Spinal cord (tissue), 10 donors: Measurements from ENCODE around the gene EXTL2. TPM values are rescaled to one million over a fixed set of nuclear protein-coding genes. Genes with fewer than 3 reads are reported as not detected.

Experiments
- DNase-seq, 6 donors: peaks; one replicate each; pipeline versions ENCODE4 v3.0.0 to v3.0.0-alpha.2; 2013 to 2015; ENCODE audit warnings: low spot score in 6 of 6, low read depth in 4 of 6
- H3K27ac ChIP-seq: one replicate; pipeline ENCODE4 v1.5.1; 2013; ENCODE audit warnings: low read depth, low read length, control low read depth
- H3K27me3 ChIP-seq: one replicate; pipeline ENCODE4 v1.6.1; 2013; ENCODE audit warnings: low read length; ENCODE audit not compliant: control insufficient read depth, insufficient read depth
- H3K36me3 ChIP-seq: one replicate; pipeline ENCODE4 v1.6.1; 2013; ENCODE audit warnings: low read length; ENCODE audit not compliant: control insufficient read depth, insufficient read depth
- H3K4me1 ChIP-seq: one replicate; pipeline ENCODE4 v1.6.1; 2013; ENCODE audit warnings: low read length; ENCODE audit not compliant: control insufficient read depth, insufficient read depth
- H3K4me3 ChIP-seq: one replicate; pipeline ENCODE4 v1.5.1; 2013; ENCODE audit warnings: low read depth, low read length, control low read depth
- H3K9me3 ChIP-seq: one replicate; pipeline ENCODE4 v1.6.1; 2013; ENCODE audit warnings: low read length; ENCODE audit not compliant: control insufficient read depth, insufficient read depth
- WGBS: methylation state at CpG from one replicate; pipeline ENCODE4 v1.1.5; 2013; ENCODE audit warnings: missing lambda C conversion rate; ENCODE audit not compliant: insufficient coverage; 5-methylcytosine and 5-hydroxymethylcytosine counted together
- polyA plus RNA-seq, 2 donors: library from polyadenylated mRNA; unstranded; fragments of 120-200 nt; gene quantifications; one replicate each; pipeline ENCODE4 v1.2.1, GENCODE V29; 2013; ENCODE audit not compliant: insufficient read length in 2 of 2
- total RNA-seq, 2 donors: library from RNA; depleted of rRNA in 1 of 2; stranded (reverse); fragments of 120-200 nt in 1 of 2; fragments of >200 nt in 1 of 2; gene quantifications; one replicate each; pipeline versions ENCODE4 v1.2.3 to v1.2.4, GENCODE V29; 2013 to 2014
- donor health status: healthy.

EXTL2 gene
- total and polyA plus RNA-seq, 4 donors = 44.7 to 72.4 (median 52.1) TPM

- DNase-seq = no peak
- no peaks in the 10 kb centered on the region for H3K4me1 ChIP-seq
- no peak overlapping the region for H3K4me3 ChIP-seq
- no peaks in the 10 kb centered on the region for H3K36me3 ChIP-seq
- no peaks in the 10 kb centered on the region for H3K27me3 ChIP-seq
- H3K9me3 ChIP-seq = no peaks in the 10 kb centered on the region
- H3K27ac ChIP-seq = no peak overlapping the region
These were observed 35.9 kb upstream of the EXTL2 start for GRCh38 chr1:100930494-100930893.

GRCh38 chr1:100928128-100928527 lies 33.5 kb upstream of the EXTL2 start:
- 100% methylated on average over 1 of the region's 3 CpGs for WGBS
- Histone ChIP-seq H3K27me3 (no peaks in the 10 kb centered on the region), H3K4me3 (no peak overlapping the region), H3K27ac (no peak overlapping the region), H3K4me1 (no peaks in the 10 kb centered on the region), H3K9me3 (no peaks in the 10 kb centered on the region), H3K36me3 (no peaks in the 10 kb centered on the region)
- DNase-seq = no peak

DNA sequence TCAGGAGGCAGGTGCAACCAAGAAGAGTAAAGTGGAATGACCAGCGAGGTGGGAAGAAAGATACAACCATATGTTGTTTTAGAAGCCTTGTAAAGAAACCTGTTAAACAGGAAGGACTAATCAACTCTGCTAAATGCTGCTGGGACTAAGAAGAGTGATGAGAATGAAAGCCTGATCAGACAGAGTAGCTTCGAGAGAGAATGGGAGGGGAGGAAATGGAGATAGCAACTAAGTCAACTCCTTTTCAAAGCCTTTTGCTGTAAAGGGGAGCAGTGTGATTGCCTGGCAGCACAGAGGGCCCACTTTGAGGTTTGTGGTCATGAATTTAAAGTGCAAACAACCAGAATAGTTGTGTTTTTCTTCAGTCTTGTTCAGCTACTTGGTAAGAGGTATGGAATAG lies 32.6 kb upstream of the EXTL2 start:
- no peaks in the 10 kb centered on the region for H3K4me1 ChIP-seq
- DNase-seq = no peak
- no peaks in the 10 kb centered on the region for H3K9me3 ChIP-seq
- H3K36me3 ChIP-seq = no peaks in the 10 kb centered on the region
- no peaks in the 10 kb centered on the region for H3K27me3 ChIP-seq
- no peak overlapping the region for H3K4me3 ChIP-seq
- no peak overlapping the region for H3K27ac ChIP-seq
- WGBS = 78% methylated on average over 2 of the region's 2 CpGs

GRCh38 chr1:100926240-100926639 lies 31.6 kb upstream of the EXTL2 start:
- WGBS = 100% methylated on average over 1 of the region's 2 CpGs
- H3K27ac ChIP-seq = no peak overlapping the region
- DNase-seq = no peak
- no peaks in the 10 kb centered on the region for H3K27me3 ChIP-seq
- no peak overlapping the region for H3K4me3 ChIP-seq
- no peaks in the 10 kb centered on the region for H3K9me3 ChIP-seq
- no peaks in the 10 kb centered on the region for H3K4me1 ChIP-seq
- H3K36me3 ChIP-seq = no peaks in the 10 kb centered on the region

DNA sequence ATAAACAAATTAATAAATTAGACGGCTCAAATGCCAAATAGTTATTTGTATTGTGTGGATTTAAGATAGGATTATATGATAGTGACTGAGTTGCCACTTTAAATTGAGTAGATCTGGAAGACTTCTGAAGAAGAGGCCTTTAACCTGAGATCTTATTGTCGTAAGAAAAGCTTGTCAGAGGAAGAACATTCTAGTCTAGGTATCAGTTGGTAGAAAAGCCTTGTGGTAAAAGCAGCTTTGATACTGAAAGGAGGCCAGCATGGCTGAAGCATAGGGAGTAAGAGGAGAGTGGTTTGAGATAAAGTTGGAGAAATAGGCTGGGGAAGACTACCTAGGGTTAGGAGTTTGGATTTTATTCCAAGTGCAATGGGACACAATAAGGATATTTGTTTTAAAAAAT lies 30.3 kb upstream of the EXTL2 start:
- no peaks in the 10 kb centered on the region for H3K4me1 ChIP-seq
- H3K36me3 ChIP-seq = no peaks in the 10 kb centered on the region
- DNase-seq = no peak
- H3K9me3 ChIP-seq = no peaks in the 10 kb centered on the region
- H3K27me3 ChIP-seq = no peaks in the 10 kb centered on the region
- no peak overlapping the region for H3K4me3 ChIP-seq
- WGBS = 100% methylated on average over 1 of the region's 2 CpGs
- no peak overlapping the region for H3K27ac ChIP-seq

- Histone ChIP-seq H3K36me3 (no peaks in the 10 kb centered on the region), H3K4me3 (no peak overlapping the region), H3K27ac (no peak overlapping the region), H3K4me1 (no peaks in the 10 kb centered on the region), H3K9me3 (no peaks in the 10 kb centered on the region), H3K27me3 (no peaks in the 10 kb centered on the region)
- DNase-seq = no peak
These were observed 29.6 kb upstream of the EXTL2 start for GRCh38 chr1:100924212-100924611.

GRCh38 chr1:100921110-100921706 lies 26.6 kb upstream of the EXTL2 start:
- Histone ChIP-seq H3K4me3 (no peak overlapping the region), H3K9me3 (no peaks in the 10 kb centered on the region), H3K36me3 (peaks cover 4% of the 10 kb centered on the region), H3K4me1 (no peaks in the 10 kb centered on the region), H3K27ac (no peak overlapping the region), H3K27me3 (no peaks in the 10 kb centered on the region)
- peak; percentile 13 to 90 (median 39) for DNase-seq
- no CpG with 5 or more reads among the region's 3 CpGs for WGBS

- Histone ChIP-seq H3K27ac (no peak overlapping the region), H3K9me3 (no peaks in the 10 kb centered on the region), H3K27me3 (no peaks in the 10 kb centered on the region), H3K36me3 (peaks cover 20% of the 10 kb centered on the region), H3K4me1 (no peaks in the 10 kb centered on the region), H3K4me3 (no peak overlapping the region)
- no peak for DNase-seq
These were observed 17.4 kb upstream of the EXTL2 start for GRCh38 chr1:100912019-100912418.

- H3K36me3 ChIP-seq = peaks cover 15% of the 10 kb centered on the region
- no peaks in the 10 kb centered on the region for H3K4me1 ChIP-seq
- no peak for DNase-seq
These were observed 14.4 kb upstream of the EXTL2 start for GRCh38 chr1:100909018-100909417.

DNA sequence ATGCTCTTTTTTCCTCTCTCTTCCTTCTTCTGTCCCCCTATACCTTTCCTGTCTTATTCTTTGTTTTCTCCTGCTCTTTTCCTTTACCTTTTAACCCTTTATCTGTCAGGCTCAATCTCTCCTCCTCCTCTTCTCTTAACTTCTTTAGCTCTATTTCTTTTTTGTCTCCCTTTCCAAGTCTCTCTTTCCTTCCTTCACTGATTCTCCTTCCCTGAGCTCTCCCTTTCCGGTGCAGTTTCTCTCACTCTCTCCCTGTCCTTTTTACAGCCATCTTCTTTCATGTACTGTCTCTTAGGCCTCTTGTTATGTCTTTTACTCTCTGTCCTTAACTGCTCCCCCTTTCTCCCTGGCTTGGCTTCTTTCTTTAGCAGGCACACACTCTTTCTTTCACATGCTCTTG lies 13.2 kb upstream of the EXTL2 start:
- Histone ChIP-seq H3K4me3 (no peak overlapping the region), H3K27me3 (no peaks in the 10 kb centered on the region), H3K27ac (no peak overlapping the region), H3K36me3 (peaks cover 15% of the 10 kb centered on the region), H3K9me3 (peaks cover 4% of the 10 kb centered on the region), H3K4me1 (no peaks in the 10 kb centered on the region)
- 93% methylated on average over 1 of the region's 1 CpG for WGBS
- no peak for DNase-seq

More at GRCh38 chr1:100909018-100909417, 14.4 kb upstream of the EXTL2 start:
- H3K4me3 ChIP-seq = no peak overlapping the region
- H3K9me3 ChIP-seq = peaks cover 4% of the 10 kb centered on the region
- no peaks in the 10 kb centered on the region for H3K27me3 ChIP-seq
- no peak overlapping the region for H3K27ac ChIP-seq
